GM18502 (cell line): ENCODE data around the gene COX4I1.
"Not testable (repeated sequence)": the region's sequence is repeated elsewhere in the genome, so short reads cannot be mapped to it uniquely, and the experiment has no call there.

Experiments used
- ATAC-seq: cut with Tn5 transposase; IDR thresholded peaks from one replicate; pipeline ENCODE4 v1.9.1; 2021; ENCODE audit warnings: mild to moderate bottlenecking; ENCODE audit not compliant: unreplicated experiment, poor library complexity

The COX4I1 gene

GRCh38 chr16:85798283-85798776 is 1.2 kb upstream of the COX4I1 start:
- ATAC-seq, result no peak

- ATAC-seq, result peak; percentile 29
Measured at GRCh38 chr16:85798901-85799496, 496 bp upstream of the COX4I1 start.

- no peak for ATAC-seq
Measured at GRCh38 chr16:85800321-85800669, 800 bp downstream of the COX4I1 start.

GRCh38 chr16:85803570-85803969 is 4.1 kb downstream of the COX4I1 start:
- ATAC-seq, result no peak

- ATAC-seq, result no peak
Measured at GRCh38 chr16:85805442-85806045, 6.0 kb downstream of the COX4I1 start.

GRCh38 chr16:85806539-85806938 is 7.0 kb downstream of the COX4I1 start:
- ATAC-seq, result no peak

- not testable (repeated sequence) for ATAC-seq
Measured at GRCh38 chr16:85807340-85807739, 7.8 kb downstream of the COX4I1 start.

GRCh38 chr16:85808104-85808503 is 8.6 kb downstream of the COX4I1 start:
- ATAC-seq, result not testable (repeated sequence)

- no peak for ATAC-seq
Measured at GRCh38 chr16:85808926-85809325, 9.4 kb downstream of the COX4I1 start.

GRCh38 chr16:85809645-85810044 is 10.2 kb downstream of the COX4I1 start:
- ATAC-seq, result no peak

GRCh38 chr16:85810097-85810741 is 10.7 kb downstream of the COX4I1 start:
- no peak for ATAC-seq

GRCh38 chr16:85810742-85811115 is 11.2 kb downstream of the COX4I1 start:
- ATAC-seq, result no peak

GRCh38 chr16:85812031-85812807 is 12.7 kb downstream of the COX4I1 start:
- no peak for ATAC-seq

GRCh38 chr16:85812811-85813700 is 13.6 kb downstream of the COX4I1 start:
- no peak for ATAC-seq

GRCh38 chr16:85816159-85816558 is 16.7 kb downstream of the COX4I1 start:
- no peak for ATAC-seq

- not testable (repeated sequence) for ATAC-seq
Measured at GRCh38 chr16:85817195-85817594, 17.7 kb downstream of the COX4I1 start.

- no peak for ATAC-seq
Measured at GRCh38 chr16:85819245-85819644, 19.8 kb downstream of the COX4I1 start.

GRCh38 chr16:85819771-85820170 is 20.3 kb downstream of the COX4I1 start:
- ATAC-seq, result no peak

GRCh38 chr16:85820604-85821372 is 21.3 kb downstream of the COX4I1 start:
- ATAC-seq, result no peak
